Panc1 (cell line): ENCODE measurements around the gene CUEDC1. TPM values are rescaled to one million over a fixed set of nuclear protein-coding genes. Genes with fewer than 3 reads are reported as not detected.

ENCODE experiments used
- ATAC-seq: fragments of 200-7000 bp; cut with Tn5 transposase; 2 replicates; pipeline ENCODE4 v1.9.1; 2020; ENCODE audit warnings: mild to moderate bottlenecking, moderate library complexity
- BruUV-seq: library from RNA; stranded (reverse); fragments of 400-500 nt; replicated peaks from 2 replicates; lab custom pipeline; 2021; lab: Mats Ljungman, UMichigan
- CTCF ChIA-PET: fragments of 300-600 bp; sonication (Branson Sonifier 250); formaldehyde crosslinking; loops from one replicate; lab custom pipeline; 2022; ENCODE audit warnings: antibody characterized with exemption; lab: Charles Lee
- POLR2A ChIA-PET: fragments of 300-600 bp; sonication (Branson Sonifier 250); formaldehyde crosslinking; loops from one replicate; lab custom pipeline; 2022; ENCODE audit warnings: antibody characterized with exemption; lab: Charles Lee
- DNase-seq: peaks from one replicate; pipeline ENCODE4 v3.0.0-alpha.2; 2010; ENCODE audit warnings: low read depth, low spot score
- H3K27ac ChIP-seq: 2 replicates; pipeline ENCODE4 v1.5.1; 2011; ENCODE audit warnings: mild to moderate bottlenecking, low read length, inconsistent platforms
- H3K27me3 ChIP-seq: fragments of 200-500 bp; sonication (Bioruptor generic); 2 replicates; pipeline ENCODE4 v1.6.0; 2014; ENCODE audit warnings: low read length, inconsistent platforms; ENCODE audit not compliant: control insufficient read depth, insufficient read depth
- H3K36me3 ChIP-seq: fragments of 200-500 bp; sonication (Bioruptor generic); 2 replicates; pipeline ENCODE4 v1.5.1; 2014; ENCODE audit warnings: inconsistent platforms, mild to moderate bottlenecking, low read length, moderate library complexity; ENCODE audit not compliant: control insufficient read depth, insufficient read depth
- H3K4me1 ChIP-seq: 2 replicates; pipeline ENCODE4 v1.5.1; 2011; ENCODE audit warnings: inconsistent platforms, mild to moderate bottlenecking, low read length, moderate library complexity; ENCODE audit not compliant: control insufficient read depth, insufficient read depth
- H3K4me3 ChIP-seq, 2 experiments: 2 replicates each; pipeline ENCODE4 v1.5.1; 2011 to 2012; ENCODE audit warnings: low read depth in 2 of 2, low read length in 2 of 2, mild to moderate bottlenecking in 2 of 2, inconsistent platforms in 1 of 2, moderate library complexity in 1 of 2
- H3K9me3 ChIP-seq: fragments of 200-500 bp; sonication (Bioruptor generic); 2 replicates; pipeline ENCODE4 v1.5.1; 2014; ENCODE audit warnings: low read depth, mild to moderate bottlenecking, inconsistent platforms, low read length, moderate library complexity; ENCODE audit not compliant: control insufficient read depth, insufficient read depth
- CTCF ChIP-seq: fragments of 450-650 bp; IDR thresholded peaks from 2 replicates; pipeline ENCODE4 v1.5.1; 2017; ENCODE audit warnings: mild to moderate bottlenecking
- POLR2AphosphoS5 ChIP-seq: IDR thresholded peaks from 2 replicates; pipeline ENCODE4 v1.6.1; 2012; ENCODE audit warnings: mild to moderate bottlenecking, low read depth, low read length, moderate library complexity
- REST ChIP-seq, 2 experiments: IDR thresholded peaks; 2 replicates each; pipeline ENCODE4 v1.6.1; 2011 to 2012; ENCODE audit warnings: low read depth in 2 of 2, control low read depth in 1 of 2, low read length in 1 of 2, mild to moderate bottlenecking in 1 of 2, moderate library complexity in 1 of 2; ENCODE audit not compliant: insufficient read depth in 1 of 2
- SIN3A ChIP-seq: IDR thresholded peaks from 2 replicates; pipeline ENCODE4 v1.6.1; 2012; ENCODE audit warnings: low read depth, mild to moderate bottlenecking, low read length, moderate library complexity, borderline replicate concordance; ENCODE audit not compliant: insufficient read depth
- TCF7L2 ChIP-seq: IDR thresholded peaks from 2 replicates; pipeline ENCODE4 v1.6.1; 2011; ENCODE audit warnings: mild to moderate bottlenecking, low read depth, low read length, inconsistent platforms
- in situ Hi-C: cut with HindIII; loops from 2 replicates; pipeline ENCODE4 v1.10.0; 2016; ENCODE audit warnings: low sequenced_read_pairs, low pct_unique_long_range_greater_than_20kb
- intact Hi-C: fragments of 100-400 bp; cut with micrococcal nuclease; formaldehyde crosslinking; loops from one replicate; pipeline ENCODE4 v1.10.0; 2022; ENCODE audit not compliant: unreplicated experiment
- total RNA-seq: library from RNA; stranded (reverse); gene quantifications from one replicate; pipeline ENCODE4 v1.2.1, GENCODE V29; 2021; ENCODE audit not compliant: unreplicated experiment

Gene CUEDC1
- total RNA-seq, 1 experiment from 2014 or later: 103 TPM

GRCh38 chr17:57900991-57901743 is 54.0 kb downstream of the CUEDC1 start:
- intact Hi-C loops (no loop called here), in situ Hi-C loops (no loop called here)
- H3K27ac ChIP-seq: peak overlapping the region; percentile 19; the same call in 1 of the 2 replicates
- TF ChIP-seq REST (IDR thresholded peaks at IDR 0.05; ENCODE audit: insufficient read depth in 1 of 2, low read depth in 2 of 2, low read length in 1 of 2) (no peak), SIN3A (no peak), CTCF (no peak), TCF7L2 (no peak), POLR2AphosphoS5 (no peak)
- CTCF ChIA-PET: interaction anchor here (0.6 kb wide), 1 partner anchor 26 kb away, joined by 4 read pairs; no protein-coding TSS in a partner anchor
- no peaks in the 10 kb centered on the region for H3K9me3 ChIP-seq
- ATAC-seq: no peak
- DNase-seq: no peak
- no peak overlapping the region for H3K4me3 ChIP-seq
- peaks cover 66% of the 10 kb centered on the region for H3K4me1 ChIP-seq
- BruUV-seq: no TSS peak
- H3K36me3 ChIP-seq: no peaks in the 10 kb centered on the region
- POLR2A ChIA-PET: no interaction called here
- H3K27me3 ChIP-seq: no peaks in the 10 kb centered on the region

GRCh38 chr17:57899822-57900221 is 55.4 kb downstream of the CUEDC1 start:
- no peaks in the 10 kb centered on the region for H3K27me3 ChIP-seq
- ATAC-seq: peak; percentile 30; the same call in 1 of the 2 replicates
- TF ChIP-seq CTCF (no peak), TCF7L2 (no peak), SIN3A (no peak), POLR2AphosphoS5 (no peak), REST (IDR thresholded peaks at IDR 0.05; ENCODE audit: insufficient read depth in 1 of 2, low read depth in 2 of 2, low read length in 1 of 2) (no peak)
- no TSS peak for BruUV-seq
- intact Hi-C loops: loop anchor here (10.0 kb wide), 1 partner anchor 65 kb away; no protein-coding TSS in a partner anchor
- H3K27ac ChIP-seq: peak overlapping the region; percentile 73
- ChIA-PET CTCF (interaction anchor here (0.6 kb wide), 3 partner anchors 8 to 619 kb away, joined by 3 to 8 read pairs (median 3); no protein-coding TSS in a partner anchor), POLR2A (interaction anchor here (0.5 to 1.0 kb wide), 2 partner anchors 40 to 602 kb away, joined by 3 to 4 read pairs; no protein-coding TSS in a partner anchor)
- peaks cover 72% of the 10 kb centered on the region for H3K4me1 ChIP-seq
- in situ Hi-C loops: no loop called here
- DNase-seq: no peak
- H3K36me3 ChIP-seq: no peaks in the 10 kb centered on the region
- no peak overlapping the region for H3K4me3 ChIP-seq
- no peaks in the 10 kb centered on the region for H3K9me3 ChIP-seq
